Measurements from ENCODE around the gene BIK. TPM values are rescaled to one million over a fixed set of nuclear protein-coding genes. Genes with fewer than 3 reads are reported as not detected.

The BIK gene
- total RNA-seq (2022; extraction: Qiagen RNA extraction): 1.5 to 2.6 TPM (median 1.9 TPM) in 5 replicates

GRCh38 chr22:43110444-43110926 lies at the start of gene BIK:
TSS of gene BIK (plus strand) at chr22:43110750. CDS start at chr22:43124023, 13,273 bp downstream.

GRCh38 chr22:43088984-43089717 lies 21.4 kb upstream of the BIK start, which contains the start of gene TTLL1:
TSS of gene TTLL1 (minus strand) at chr22:43089391. CDS start at chr22:43075586, 13,805 bp downstream.

GRCh38 chr22:43142880-43143562 lies 32.5 kb downstream of the BIK start, which contains the start of gene MCAT:
TSS of gene MCAT (minus strand) at chr22:43143398. CDS start at chr22:43143348, 50 bp downstream.

GRCh38 chr22:43151251-43152002 lies 40.9 kb downstream of the BIK start, which contains the start of gene TSPO:
TSS of gene TSPO (plus strand) at chr22:43151559. CDS start at chr22:43159239, 7,680 bp downstream.

Other genes with a start within 250 kb of the BIK start
- 148 to 200 TPM (median 179 TPM) in 5 replicates for gene PACSIN2, start 95.6 kb upstream of the BIK start, total RNA-seq (2022; extraction: Qiagen RNA extraction)
- gene TTLL1, start 21.4 kb upstream of the BIK start, total RNA-seq (2022; extraction: Qiagen RNA extraction): 2.0 to 3.3 TPM (median 3.0 TPM) in 5 replicates
- 16.3 to 28.3 TPM (median 23.9 TPM) in 5 replicates for gene MCAT, start 32.6 kb downstream of the BIK start, total RNA-seq (2022; extraction: Qiagen RNA extraction)
- gene TSPO, start 40.8 kb downstream of the BIK start, total RNA-seq (2022; extraction: Qiagen RNA extraction): 146 to 241 TPM (median 227 TPM) in 5 replicates
- 22.2 to 25.6 TPM (median 22.7 TPM) in 5 replicates for gene TTLL12, start 76.4 kb downstream of the BIK start, total RNA-seq (2022; extraction: Qiagen RNA extraction)
- gene SCUBE1, start 232.6 kb downstream of the BIK start, total RNA-seq (2022; extraction: Qiagen RNA extraction): 0.09 to 0.36 TPM (median 0.13 TPM) in 5 replicates